Mononuclear cell (primary cell): ENCODE results near the gene CLDN1. TPM values are rescaled to one million over a fixed set of nuclear protein-coding genes. Genes with fewer than 3 reads are reported as not detected.
"Not testable (repeated sequence)": the region's sequence is repeated elsewhere in the genome, so short reads cannot be mapped to it uniquely, and the experiment has no call there.

Experiments used
- H3K27me3 ChIP-seq: 2 replicates; pipeline ENCODE4 v1.6.0; 2011; ENCODE audit warnings: low read length, control low read depth; ENCODE audit not compliant: insufficient read depth
- H3K4me1 ChIP-seq: 2 replicates; pipeline ENCODE4 v1.5.1; 2011; ENCODE audit warnings: mild to moderate bottlenecking, low read length, control low read depth; ENCODE audit not compliant: insufficient read depth
- H3K4me3 ChIP-seq: 2 replicates; pipeline ENCODE4 v1.5.1; 2011; ENCODE audit warnings: mild to moderate bottlenecking, low read length, moderate library complexity
- H3K9me3 ChIP-seq: 2 replicates; pipeline ENCODE4 v1.5.1; 2011; ENCODE audit warnings: low read depth, mild to moderate bottlenecking, control low read depth, low read length
- total RNA-seq: library from RNA; depleted of rRNA; stranded (reverse); fragments of >200 nt; gene quantifications from one replicate; pipeline ENCODE4 v1.2.3, GENCODE V29; 2012

Gene CLDN1
- total RNA-seq, 1 donor: 0.10 TPM

GRCh38 chr3:190289989-190290388 lies 32.3 kb downstream of the CLDN1 start:
- H3K9me3 ChIP-seq: peaks cover 8% of the 10 kb centered on the region
- H3K4me3 ChIP-seq: no peak overlapping the region
- H3K4me1 ChIP-seq: no peaks in the 10 kb centered on the region
- H3K27me3 ChIP-seq: no peaks in the 10 kb centered on the region

- H3K27me3 ChIP-seq: no peaks in the 10 kb centered on the region
- no peaks in the 10 kb centered on the region for H3K4me1 ChIP-seq
- H3K9me3 ChIP-seq: peaks cover 8% of the 10 kb centered on the region
- no peak overlapping the region for H3K4me3 ChIP-seq
Observed at GRCh38 chr3:190288836-190289235, 33.4 kb downstream of the CLDN1 start.

- Histone ChIP-seq H3K27me3 (no peaks in the 10 kb centered on the region), H3K4me1 (no peaks in the 10 kb centered on the region), H3K9me3 (peaks cover 8% of the 10 kb centered on the region), H3K4me3 (no peak overlapping the region)
Observed at GRCh38 chr3:190286014-190286413, 36.2 kb downstream of the CLDN1 start.

- Histone ChIP-seq H3K27me3 (no peaks in the 10 kb centered on the region), H3K9me3 (peaks cover 8% of the 10 kb centered on the region), H3K4me1 (no peaks in the 10 kb centered on the region)
Observed at GRCh38 chr3:190281308-190282051, 40.8 kb downstream of the CLDN1 start.

GRCh38 chr3:190279690-190280089 lies 42.6 kb downstream of the CLDN1 start:
- Histone ChIP-seq H3K4me1 (no peaks in the 10 kb centered on the region), H3K27me3 (no peaks in the 10 kb centered on the region), H3K4me3 (no peak overlapping the region), H3K9me3 (no peaks in the 10 kb centered on the region)

More at GRCh38 chr3:190281308-190282051, 40.8 kb downstream of the CLDN1 start:
- H3K4me3 ChIP-seq: no peak overlapping the region

GRCh38 chr3:190272747-190273146 lies 49.5 kb downstream of the CLDN1 start:
- H3K9me3 ChIP-seq: no peaks in the 10 kb centered on the region
- no peaks in the 10 kb centered on the region for H3K4me1 ChIP-seq
- H3K27me3 ChIP-seq: no peaks in the 10 kb centered on the region
- H3K4me3 ChIP-seq: no peak overlapping the region

GRCh38 chr3:190269101-190269500 lies 53.1 kb downstream of the CLDN1 start:
- Histone ChIP-seq H3K4me3 (no peak overlapping the region), H3K9me3 (no peaks in the 10 kb centered on the region), H3K27me3 (no peaks in the 10 kb centered on the region), H3K4me1 (no peaks in the 10 kb centered on the region)

- H3K27me3 ChIP-seq, H3K4me3 ChIP-seq, H3K9me3 ChIP-seq, H3K4me1 ChIP-seq: not testable (repeated sequence)
Observed at GRCh38 chr3:190267464-190267863, 54.8 kb downstream of the CLDN1 start.

GRCh38 chr3:190266913-190267290 lies 55.3 kb downstream of the CLDN1 start:
- H3K4me1 ChIP-seq: no peaks in the 10 kb centered on the region
- no peaks in the 10 kb centered on the region for H3K9me3 ChIP-seq
- H3K27me3 ChIP-seq: no peaks in the 10 kb centered on the region
- no peak overlapping the region for H3K4me3 ChIP-seq

- H3K9me3 ChIP-seq: no peaks in the 10 kb centered on the region
- no peak overlapping the region for H3K4me3 ChIP-seq
- H3K27me3 ChIP-seq: no peaks in the 10 kb centered on the region
- H3K4me1 ChIP-seq: no peaks in the 10 kb centered on the region
Observed at GRCh38 chr3:190266265-190266912, 55.9 kb downstream of the CLDN1 start.

- H3K4me1 ChIP-seq: no peaks in the 10 kb centered on the region
- H3K9me3 ChIP-seq: no peaks in the 10 kb centered on the region
- H3K4me3 ChIP-seq: no peak overlapping the region
- no peaks in the 10 kb centered on the region for H3K27me3 ChIP-seq
Observed at GRCh38 chr3:190265796-190266195, 56.5 kb downstream of the CLDN1 start.

GRCh38 chr3:190265126-190265525 lies 57.1 kb downstream of the CLDN1 start:
- Histone ChIP-seq H3K27me3 (no peaks in the 10 kb centered on the region), H3K4me1 (no peaks in the 10 kb centered on the region), H3K9me3 (no peaks in the 10 kb centered on the region), H3K4me3 (no peak overlapping the region)

GRCh38 chr3:190261740-190262139 lies 60.5 kb downstream of the CLDN1 start:
- Histone ChIP-seq H3K4me1 (no peaks in the 10 kb centered on the region), H3K9me3 (no peaks in the 10 kb centered on the region), H3K27me3 (no peaks in the 10 kb centered on the region)

GRCh38 chr3:190261015-190261414 lies 61.2 kb downstream of the CLDN1 start:
- Histone ChIP-seq H3K4me1 (no peaks in the 10 kb centered on the region), H3K27me3 (no peaks in the 10 kb centered on the region), H3K4me3 (no peak overlapping the region), H3K9me3 (no peaks in the 10 kb centered on the region)

More at GRCh38 chr3:190261740-190262139, 60.5 kb downstream of the CLDN1 start:
- H3K4me3 ChIP-seq: no peak overlapping the region

GRCh38 chr3:190260301-190260700 lies 61.9 kb downstream of the CLDN1 start:
- Histone ChIP-seq H3K27me3 (no peaks in the 10 kb centered on the region), H3K9me3 (no peaks in the 10 kb centered on the region), H3K4me1 (no peaks in the 10 kb centered on the region), H3K4me3 (no peak overlapping the region)

GRCh38 chr3:190258634-190259033 lies 63.6 kb downstream of the CLDN1 start:
- Histone ChIP-seq H3K9me3 (no peaks in the 10 kb centered on the region), H3K4me3 (no peak overlapping the region), H3K27me3 (no peaks in the 10 kb centered on the region), H3K4me1 (no peaks in the 10 kb centered on the region)
